HCT116 (cell line): ENCODE results near the gene DUSP3. TPM values are rescaled to one million over a fixed set of nuclear protein-coding genes. Genes with fewer than 3 reads are reported as not detected.

Experiments
- ATAC-seq: fragments of 200-7000 bp; cut with Tn5 transposase; 2 replicates; pipeline ENCODE4 v1.9.1; 2020; ENCODE audit warnings: mild to moderate bottlenecking, moderate library complexity
- BruUV-seq: library from RNA; stranded (reverse); fragments of 400-500 nt; replicated peaks from 2 replicates; lab custom pipeline; 2021; lab: Mats Ljungman, UMichigan
- CTCF ChIA-PET: fragments of 300-600 bp; sonication (Branson Sonifier 250); formaldehyde crosslinking; loops from one replicate; lab custom pipeline; 2021; ENCODE audit warnings: antibody characterized with exemption; lab: Charles Lee
- POLR2A ChIA-PET: fragments of 300-600, 350-600 bp; sonication (Branson Sonifier 250); formaldehyde crosslinking; loops from one replicate; lab custom pipeline; 2021; ENCODE audit warnings: antibody characterized with exemption; lab: Charles Lee
- RAD21 ChIA-PET, 2 experiments: fragments of 300-600 bp; sonication (Branson Sonifier 250); formaldehyde crosslinking; loops; one replicate each; lab custom pipeline; 2023; ENCODE audit warnings: low total read pairs in 2 of 2; ENCODE audit not compliant: uncharacterized antibody in 2 of 2, unreplicated experiment in 2 of 2, low non-redundant PET in 1 of 2; lab: Charles Lee
- DNase-seq: peaks from one replicate; pipeline ENCODE4 v3.0.0-alpha.2; 2010; ENCODE audit warnings: low read depth, low spot score
- H2AFZ ChIP-seq: fragments of 200-600 bp; shearing (Covaris generic), sonication (generic); 2 replicates; pipeline ENCODE4 v1.6.1; 2017; ENCODE audit warnings: low read depth, mixed run types, mixed read lengths, antibody characterized with exemption, low read length; ENCODE audit not compliant: poor library complexity, severe bottlenecking
- H3K27ac ChIP-seq: 2 replicates; pipeline ENCODE4 v1.5.1; 2012; ENCODE audit warnings: low read depth, low read length
- H3K27me3 ChIP-seq: fragments of 200-600 bp; sonication (generic); 2 replicates; pipeline ENCODE4 v1.6.1; 2016; ENCODE audit warnings: mixed run types, low read length, mixed read lengths; ENCODE audit not compliant: insufficient read depth
- H3K36me3 ChIP-seq, 2 experiments: fragments of 200-500 bp in 1 of 2; fragments of 200-600 bp in 1 of 2; sonication (Bioruptor generic) in 1 of 2; sonication (generic) in 1 of 2; 2 replicates each; pipeline versions ENCODE4 v1.5.1 to v1.6.1; 2014 to 2016; ENCODE audit warnings: low read length in 2 of 2, inconsistent platforms in 1 of 2, mixed read lengths in 1 of 2, mixed run types in 1 of 2; ENCODE audit not compliant: insufficient read depth in 2 of 2, control insufficient read depth in 1 of 2
- H3K4me1 ChIP-seq, 2 experiments: fragments of 200-600 bp in 1 of 2; sonication (generic) in 1 of 2; 2 replicates each; pipeline versions ENCODE4 v1.5.1 to v1.6.1; 2012 to 2017; ENCODE audit warnings: low read length in 2 of 2, inconsistent platforms in 1 of 2, mild to moderate bottlenecking in 1 of 2, mixed read lengths in 1 of 2, mixed run types in 1 of 2, moderate library complexity in 1 of 2; ENCODE audit not compliant: insufficient read depth in 2 of 2, control insufficient read depth in 1 of 2
- H3K4me2 ChIP-seq: fragments of 200-600 bp; sonication (generic); 2 replicates; pipeline ENCODE4 v1.6.1; 2017; ENCODE audit warnings: mixed run types, low read length, mixed read lengths
- H3K4me3 ChIP-seq, 2 experiments: fragments of 200-600 bp in 1 of 2; sonication (generic) in 1 of 2; replicated peaks in 1 of 2; 2 replicates each; pipeline ENCODE4 v1.5.1; 2011 to 2016; ENCODE audit warnings: low read length in 2 of 2, control low read depth in 1 of 2, low read depth in 1 of 2, mild to moderate bottlenecking in 1 of 2, mixed read lengths in 1 of 2, mixed run types in 1 of 2
- H3K79me2 ChIP-seq: fragments of 200-600 bp; sonication (generic); 2 replicates; pipeline ENCODE4 v1.6.1; 2017; ENCODE audit warnings: mild to moderate bottlenecking, mixed run types, low read length, moderate library complexity, mixed read lengths; ENCODE audit not compliant: insufficient read depth
- H3K9ac ChIP-seq: fragments of 200-600 bp; sonication (generic); 2 replicates; pipeline ENCODE4 v1.6.1; 2016; ENCODE audit warnings: low read length, mixed read lengths
- H3K9me2 ChIP-seq: fragments of 200-600 bp; sonication (generic), shearing (Covaris generic); 2 replicates; pipeline ENCODE4 v1.6.1; 2017; ENCODE audit warnings: mixed run types, mild to moderate bottlenecking, moderate library complexity; ENCODE audit not compliant: insufficient read depth
- H3K9me3 ChIP-seq, 2 experiments: fragments of 200-500 bp in 1 of 2; fragments of 200-600 bp in 1 of 2; sonication (Bioruptor generic) in 1 of 2; sonication (generic) in 1 of 2; 2 replicates each; pipeline ENCODE4 v1.6.1; 2014 to 2017; ENCODE audit warnings: low read length in 2 of 2, mixed read lengths in 2 of 2, inconsistent platforms in 1 of 2, low read depth in 1 of 2, mild to moderate bottlenecking in 1 of 2, mixed run types in 1 of 2, moderate library complexity in 1 of 2; ENCODE audit not compliant: control insufficient read depth in 1 of 2, insufficient read depth in 1 of 2
- H4K20me1 ChIP-seq: fragments of 200-600 bp; sonication (generic), shearing (Covaris generic); 2 replicates; pipeline ENCODE4 v1.6.1; 2017; ENCODE audit warnings: mixed run types, mild to moderate bottlenecking, moderate library complexity; ENCODE audit not compliant: insufficient read depth
- CBX3 ChIP-seq: IDR thresholded peaks from 2 replicates; pipeline ENCODE4 v1.6.1; 2012; ENCODE audit warnings: low read depth
- CEBPB ChIP-seq: IDR thresholded peaks from 2 replicates; pipeline ENCODE4 v1.6.1; 2012; ENCODE audit warnings: low read depth
- EGR1 ChIP-seq: IDR thresholded peaks from 2 replicates; pipeline ENCODE4 v1.6.1; 2012; ENCODE audit warnings: low read depth
- EZH2phosphoT487 ChIP-seq: fragments of 200-600 bp; IDR thresholded peaks from 2 replicates; pipeline ENCODE4 v1.6.1; 2018; ENCODE audit warnings: antibody characterized with exemption, borderline replicate concordance
- POLR2A ChIP-seq: IDR thresholded peaks from 2 replicates; pipeline ENCODE4 v1.7.0; 2011; ENCODE audit warnings: borderline replicate concordance; ENCODE audit not compliant: insufficient read depth, insufficient read length; ENCODE audit errors: extremely low read depth
- POLR2AphosphoS5 ChIP-seq: IDR thresholded peaks from 2 replicates; pipeline ENCODE4 v1.6.1; 2011; ENCODE audit warnings: mild to moderate bottlenecking, low read depth, low read length, moderate library complexity
- REST ChIP-seq: IDR thresholded peaks from 2 replicates; pipeline ENCODE4 v1.6.1; 2012; ENCODE audit warnings: low read depth
- SIN3A ChIP-seq: IDR thresholded peaks from 2 replicates; pipeline ENCODE4 v1.6.1; 2012; ENCODE audit warnings: low read depth
- SRF ChIP-seq: IDR thresholded peaks from 2 replicates; pipeline ENCODE4 v1.6.1; 2012; ENCODE audit warnings: low read depth
- YY1 ChIP-seq: IDR thresholded peaks from 2 replicates; pipeline ENCODE4 v1.6.1; 2011; ENCODE audit warnings: low read length, low read depth, moderate library complexity, mild to moderate bottlenecking; ENCODE audit not compliant: insufficient replicate concordance; ENCODE audit errors: extremely low read depth
- ZBTB33 ChIP-seq: IDR thresholded peaks from 2 replicates; pipeline ENCODE4 v1.6.1; 2011; ENCODE audit warnings: mild to moderate bottlenecking, low read length, moderate library complexity; ENCODE audit not compliant: insufficient replicate concordance; ENCODE audit errors: extremely low read depth
- ZFX ChIP-seq: fragments of 450-650 bp; IDR thresholded peaks from 2 replicates; pipeline ENCODE4 v1.6.1; 2017
- ZNF274 ChIP-seq: fragments of 200-500 bp; sonication (Bioruptor generic); IDR thresholded peaks from 2 replicates; pipeline ENCODE4 v1.6.1; 2014; ENCODE audit warnings: mild to moderate bottlenecking, low read depth, low read length, inconsistent platforms
- intact Hi-C: fragments of 100-400 bp; cut with micrococcal nuclease; formaldehyde crosslinking; loops from 2 replicates; pipeline ENCODE4 v1.10.0; 2022
- total RNA-seq: library from RNA; stranded (reverse); gene quantifications from one replicate; pipeline ENCODE4 v1.2.1, GENCODE V29; 2021; ENCODE audit not compliant: unreplicated experiment
- TF ChIP-seq, protein P1 (sequence below), 3 experiments: fragments of 200-600 bp in 1 of 3; sonication (generic) in 1 of 3; IDR thresholded peaks in 2 of 3; conservative IDR thresholded peaks in 1 of 3; 2 replicates each; pipeline ENCODE4 v1.5.1; 2012 to 2017; ENCODE audit warnings: low read depth in 2 of 3, low read length in 2 of 3, antibody characterized with exemption in 1 of 3, borderline replicate concordance in 1 of 3, control low read depth in 1 of 3, mild to moderate bottlenecking in 1 of 3, mixed read lengths in 1 of 3, mixed run types in 1 of 3, moderate library complexity in 1 of 3; ENCODE audit not compliant: insufficient read depth in 1 of 3
- TF ChIP-seq, protein P2 (sequence below): IDR thresholded peaks from 2 replicates; pipeline ENCODE4 v1.6.1; 2012

The DUSP3 gene
- total RNA-seq, 1 experiment from 2014 or later, result 29.6 TPM

GRCh38 chr17:43810823-43811222, 32.0 kb upstream of the DUSP3 start:
- H3K9me2 ChIP-seq, result no peaks in the 10 kb centered on the region
- H3K9ac ChIP-seq, result no peak overlapping the region
- H3K36me3 ChIP-seq, result peaks cover 2 to 27% of the 10 kb centered on the region in 2 experiments; a peak in 3 of 4 replicates
- H2AFZ ChIP-seq, result no peak overlapping the region
- H3K27me3 ChIP-seq, result no peaks in the 10 kb centered on the region
- CTCF ChIA-PET, result interaction anchor here (1.6 kb wide), 1 partner anchor 35 kb away, joined by 3 read pairs; no protein-coding TSS in a partner anchor
- no peaks in the 10 kb centered on the region for H3K9me3 ChIP-seq
- intact Hi-C loops, result no loop called here
- DNase-seq (no peak), ATAC-seq (no peak)
- TF ChIP-seq SIN3A (no peak), YY1 (no peak), EGR1 (no peak), POLR2AphosphoS5 (no peak), ZBTB33 (no peak), ZFX (no peak), ZNF274 (no peak), POLR2A (no peak), EZH2phosphoT487 (no peak), CBX3 (no peak), SRF (no peak), CEBPB (no peak), REST (no peak)
- TF ChIP-seq, protein P1, sequence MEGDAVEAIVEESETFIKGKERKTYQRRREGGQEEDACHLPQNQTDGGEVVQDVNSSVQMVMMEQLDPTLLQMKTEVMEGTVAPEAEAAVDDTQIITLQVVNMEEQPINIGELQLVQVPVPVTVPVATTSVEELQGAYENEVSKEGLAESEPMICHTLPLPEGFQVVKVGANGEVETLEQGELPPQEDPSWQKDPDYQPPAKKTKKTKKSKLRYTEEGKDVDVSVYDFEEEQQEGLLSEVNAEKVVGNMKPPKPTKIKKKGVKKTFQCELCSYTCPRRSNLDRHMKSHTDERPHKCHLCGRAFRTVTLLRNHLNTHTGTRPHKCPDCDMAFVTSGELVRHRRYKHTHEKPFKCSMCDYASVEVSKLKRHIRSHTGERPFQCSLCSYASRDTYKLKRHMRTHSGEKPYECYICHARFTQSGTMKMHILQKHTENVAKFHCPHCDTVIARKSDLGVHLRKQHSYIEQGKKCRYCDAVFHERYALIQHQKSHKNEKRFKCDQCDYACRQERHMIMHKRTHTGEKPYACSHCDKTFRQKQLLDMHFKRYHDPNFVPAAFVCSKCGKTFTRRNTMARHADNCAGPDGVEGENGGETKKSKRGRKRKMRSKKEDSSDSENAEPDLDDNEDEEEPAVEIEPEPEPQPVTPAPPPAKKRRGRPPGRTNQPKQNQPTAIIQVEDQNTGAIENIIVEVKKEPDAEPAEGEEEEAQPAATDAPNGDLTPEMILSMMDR (IDR thresholded peaks at IDR 0.05 in 2 of 3, conservative IDR thresholded peaks at IDR 0.05 in 1 of 3; ENCODE audit: borderline replicate concordance in 1 of 3, insufficient read depth in 1 of 3, low read depth in 2 of 3, low read length in 2 of 3), result no peak
- TF ChIP-seq, protein P2, sequence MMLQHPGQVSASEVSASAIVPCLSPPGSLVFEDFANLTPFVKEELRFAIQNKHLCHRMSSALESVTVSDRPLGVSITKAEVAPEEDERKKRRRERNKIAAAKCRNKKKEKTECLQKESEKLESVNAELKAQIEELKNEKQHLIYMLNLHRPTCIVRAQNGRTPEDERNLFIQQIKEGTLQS, result no peak
- no TSS peak for BruUV-seq
- H3K4me1 ChIP-seq, result peaks cover 0 to 9% of the 10 kb centered on the region in 2 experiments; a peak in 1 of 4 replicates
- no peak overlapping the region for H3K4me2 ChIP-seq
- H3K27ac ChIP-seq, result no peak overlapping the region
- RAD21 ChIA-PET, result no interaction called here
- no peak overlapping the region for H3K4me3 ChIP-seq
- H3K79me2 ChIP-seq, result no peaks in the 10 kb centered on the region
- no peaks in the 10 kb centered on the region for H4K20me1 ChIP-seq
- POLR2A ChIA-PET, result no interaction called here
